Keratinocyte (primary cell): ENCODE measurements around the gene NAA50. TPM values are rescaled to one million over a fixed set of nuclear protein-coding genes. Genes with fewer than 3 reads are reported as not detected.

Experiments
- DNase-seq: peaks from one replicate; pipeline ENCODE4 v3.0.0-alpha.2; 2011; ENCODE audit warnings: low read depth, missing footprints, low spot score
- FAIRE-seq: peaks from 2 replicates; lab custom pipeline; 2011; peaks lifted over from hg19 to GRCh38; lab: Jason Lieb, UNC
- H2AFZ ChIP-seq: 2 replicates; pipeline ENCODE4 v1.6.0; 2012; ENCODE audit warnings: low read length, control low read depth, inconsistent platforms; ENCODE audit not compliant: control insufficient read depth
- H3K27ac ChIP-seq: 2 replicates; pipeline ENCODE4 v1.5.1; 2011; ENCODE audit warnings: low read length; ENCODE audit not compliant: control insufficient read depth, insufficient read depth
- H3K27me3 ChIP-seq: 3 replicates; pipeline ENCODE4 v1.6.0; 2011; ENCODE audit warnings: low read length; ENCODE audit not compliant: control insufficient read depth, insufficient read depth; ENCODE audit errors: extremely low read depth
- H3K36me3 ChIP-seq, 2 experiments: 2 replicates in 1 of 2; 3 replicates in 1 of 2; pipeline ENCODE4 v1.5.1; 2011; ENCODE audit warnings: low read length in 2 of 2, mild to moderate bottlenecking in 1 of 2; ENCODE audit not compliant: control insufficient read depth in 2 of 2, insufficient read depth in 2 of 2; ENCODE audit errors: extremely low read depth in 1 of 2
- H3K4me1 ChIP-seq: 3 replicates; pipeline ENCODE4 v1.5.1; 2011; ENCODE audit warnings: low read length; ENCODE audit not compliant: control insufficient read depth, insufficient read depth; ENCODE audit errors: extremely low read depth
- H3K4me2 ChIP-seq: 3 replicates; pipeline ENCODE4 v1.6.0; 2011; ENCODE audit warnings: low read depth, low read length; ENCODE audit not compliant: control insufficient read depth, insufficient read depth; ENCODE audit errors: extremely low read depth
- H3K4me3 ChIP-seq, 3 experiments: fragments of 200-600 bp in 1 of 3; sonication (generic) in 1 of 3; 2 replicates in 2 of 3; 3 replicates in 1 of 3; pipeline ENCODE4 v1.5.1; 2011 to 2016; ENCODE audit warnings: low read length in 3 of 3, mild to moderate bottlenecking in 3 of 3, control low read depth in 2 of 3, inconsistent platforms in 1 of 3, low read depth in 1 of 3, mixed read lengths in 1 of 3, mixed run types in 1 of 3, moderate library complexity in 1 of 3; ENCODE audit not compliant: control insufficient read depth in 2 of 3, insufficient read depth in 2 of 3; ENCODE audit errors: extremely low read depth in 1 of 3
- H3K79me2 ChIP-seq: 2 replicates; pipeline ENCODE4 v1.6.0; 2012; ENCODE audit warnings: low read length; ENCODE audit not compliant: control insufficient read depth, insufficient read depth
- H3K9ac ChIP-seq: 3 replicates; pipeline ENCODE4 v1.6.0; 2011; ENCODE audit warnings: low read length; ENCODE audit not compliant: control insufficient read depth, insufficient read depth; ENCODE audit errors: extremely low read depth
- H3K9me1 ChIP-seq: 3 replicates; pipeline ENCODE4 v1.6.0; 2011; ENCODE audit warnings: low read length; ENCODE audit not compliant: control insufficient read depth, insufficient read depth; ENCODE audit errors: extremely low read depth
- H3K9me3 ChIP-seq: 2 replicates; pipeline ENCODE4 v1.5.1; 2012; ENCODE audit warnings: low read depth, low read length; ENCODE audit not compliant: control insufficient read depth
- H4K20me1 ChIP-seq: 3 replicates; pipeline ENCODE4 v1.6.0; 2011; ENCODE audit warnings: low read length; ENCODE audit not compliant: control insufficient read depth, insufficient read depth; ENCODE audit errors: extremely low read depth
- EZH2 ChIP-seq: IDR thresholded peaks from one replicate; pipeline ENCODE4 v1.6.1; 2012; ENCODE audit warnings: inconsistent platforms, mild to moderate bottlenecking, low read length, moderate library complexity
- dilution Hi-C: fragments of 300-500 bp; cut with MboI; formaldehyde crosslinking; loops from one replicate; pipeline ENCODE4 v1.7.0; 2020; ENCODE audit warnings: low sequenced_read_pairs; ENCODE audit not compliant: extremely low pct_ligation_motif_present
- polyA plus RNA-seq, 5 experiments: library from polyadenylated mRNA; depleted of rRNA in 3 of 5; stranded (reverse) in 3 of 5; stranded (forward) in 1 of 5; unstranded in 1 of 5; fragments of >200 nt; gene quantifications; 1 replicate in 1 of 5; 2 replicates in 3 of 5; 3 replicates in 1 of 5; pipeline versions ENCODE4 v1.2.1 to v1.2.3, GENCODE V29; 2011 to 2012; ENCODE audit warnings: missing spikeins in 2 of 5, low read depth in 1 of 5, low replicate concordance in 1 of 5
- TF ChIP-seq, protein P1 (sequence below), 3 experiments: IDR thresholded peaks in 1 of 3; conservative IDR thresholded peaks in 1 of 3; optimal IDR thresholded peaks in 1 of 3; 2 replicates in 2 of 3; 3 replicates in 1 of 3; pipeline versions ENCODE3 to v1.5.1; 2011; ENCODE audit warnings: low read length in 3 of 3, mild to moderate bottlenecking in 3 of 3, moderate library complexity in 2 of 3, control low read depth in 1 of 3, inconsistent platforms in 1 of 3; ENCODE audit not compliant: insufficient read depth in 2 of 3; ENCODE audit errors: extremely low read depth in 1 of 3

NAA50 gene
- polyA plus RNA-seq, 1 donor (not counting 4 experiments of a cell fraction or from before 2014, with no cell fraction given) = 128 TPM

DNA sequence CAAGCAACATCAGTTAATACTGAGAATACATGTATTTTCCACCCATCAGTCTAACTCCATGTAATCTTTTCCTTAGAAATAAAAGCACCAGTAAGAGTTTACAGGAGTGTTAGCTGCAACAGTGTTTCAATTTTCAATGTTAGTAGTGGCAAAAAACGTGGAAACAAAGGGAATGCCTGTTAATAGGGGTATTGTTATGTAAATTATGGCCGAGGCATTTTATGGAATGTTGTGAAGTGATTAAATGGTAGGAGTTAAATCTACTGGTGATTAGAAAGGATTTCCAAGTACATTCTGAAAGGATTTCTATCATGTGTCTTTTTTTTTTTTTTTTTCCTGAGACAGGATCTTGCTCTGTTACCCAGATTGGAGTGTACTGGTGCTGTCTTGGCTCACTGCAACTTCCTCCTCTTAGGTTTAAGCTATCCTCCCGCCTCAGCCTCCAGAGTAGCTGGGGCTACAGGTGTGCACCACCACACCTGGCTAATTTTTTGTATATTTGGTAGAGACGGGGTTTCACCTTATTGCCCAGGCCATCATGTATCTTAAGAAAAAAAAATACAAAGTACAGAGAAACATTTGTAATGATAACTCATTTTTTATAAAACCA lies 7.4 kb upstream of the NAA50 start:
- no peaks in the 10 kb centered on the region for H3K4me1 ChIP-seq
- H3K9ac ChIP-seq = no peak overlapping the region
- no peaks in the 10 kb centered on the region for H3K27me3 ChIP-seq
- dilution Hi-C loops = no loop called here
- peaks cover 3% of the 10 kb centered on the region for H3K9me3 ChIP-seq
- no peak overlapping the region for H3K4me2 ChIP-seq
- H3K36me3 ChIP-seq = no peaks in the 10 kb centered on the region
- H3K27ac ChIP-seq = no peak overlapping the region
- H3K9me1 ChIP-seq = no peaks in the 10 kb centered on the region
- FAIRE-seq (no peak), DNase-seq (no peak)
- no peaks in the 10 kb centered on the region for H4K20me1 ChIP-seq
- no peak for TF ChIP-seq EZH2
- TF ChIP-seq, protein P1, sequence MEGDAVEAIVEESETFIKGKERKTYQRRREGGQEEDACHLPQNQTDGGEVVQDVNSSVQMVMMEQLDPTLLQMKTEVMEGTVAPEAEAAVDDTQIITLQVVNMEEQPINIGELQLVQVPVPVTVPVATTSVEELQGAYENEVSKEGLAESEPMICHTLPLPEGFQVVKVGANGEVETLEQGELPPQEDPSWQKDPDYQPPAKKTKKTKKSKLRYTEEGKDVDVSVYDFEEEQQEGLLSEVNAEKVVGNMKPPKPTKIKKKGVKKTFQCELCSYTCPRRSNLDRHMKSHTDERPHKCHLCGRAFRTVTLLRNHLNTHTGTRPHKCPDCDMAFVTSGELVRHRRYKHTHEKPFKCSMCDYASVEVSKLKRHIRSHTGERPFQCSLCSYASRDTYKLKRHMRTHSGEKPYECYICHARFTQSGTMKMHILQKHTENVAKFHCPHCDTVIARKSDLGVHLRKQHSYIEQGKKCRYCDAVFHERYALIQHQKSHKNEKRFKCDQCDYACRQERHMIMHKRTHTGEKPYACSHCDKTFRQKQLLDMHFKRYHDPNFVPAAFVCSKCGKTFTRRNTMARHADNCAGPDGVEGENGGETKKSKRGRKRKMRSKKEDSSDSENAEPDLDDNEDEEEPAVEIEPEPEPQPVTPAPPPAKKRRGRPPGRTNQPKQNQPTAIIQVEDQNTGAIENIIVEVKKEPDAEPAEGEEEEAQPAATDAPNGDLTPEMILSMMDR (optimal IDR thresholded peaks at IDR 0.05 in 1 of 3, IDR thresholded peaks at IDR 0.05 in 1 of 3, conservative IDR thresholded peaks at IDR 0.05 in 1 of 3; ENCODE audit: extremely low read depth in 1 of 3, insufficient read depth in 2 of 3, low read length in 3 of 3) = no peak
- peaks cover 19% of the 10 kb centered on the region for H3K79me2 ChIP-seq
- H2AFZ ChIP-seq = no peak overlapping the region
- no peak overlapping the region for H3K4me3 ChIP-seq

DNA sequence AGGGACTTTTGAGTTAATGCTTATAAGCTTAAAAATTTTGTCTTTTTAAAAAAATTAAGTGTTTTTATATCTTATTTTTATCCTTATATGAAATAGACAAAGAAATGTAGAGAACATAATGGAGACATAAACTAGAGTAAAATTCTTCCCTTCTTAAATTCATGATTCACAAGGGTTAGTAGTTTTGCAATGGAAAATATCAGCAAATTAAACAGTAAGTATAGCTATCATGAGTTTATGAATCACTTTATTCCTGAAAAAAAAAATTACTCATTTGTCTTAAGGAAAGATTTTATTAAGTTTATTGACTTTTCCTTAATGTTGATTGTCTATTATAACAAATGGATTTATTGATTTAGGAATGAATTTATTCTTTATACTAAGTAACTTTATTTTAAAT lies 5.1 kb upstream of the NAA50 start:
- dilution Hi-C loops = no loop called here
- Histone ChIP-seq H2AFZ (no peak overlapping the region), H3K4me3 (no peak overlapping the region), H3K27me3 (no peaks in the 10 kb centered on the region), H3K9me3 (no peaks in the 10 kb centered on the region), H3K4me1 (peaks cover 6% of the 10 kb centered on the region), H3K79me2 (peaks cover 35% of the 10 kb centered on the region), H3K27ac (no peak overlapping the region), H3K9me1 (no peaks in the 10 kb centered on the region), H3K4me2 (no peak overlapping the region), H4K20me1 (no peaks in the 10 kb centered on the region), H3K9ac (no peak overlapping the region), H3K36me3 (no peaks in the 10 kb centered on the region)
- no peak for FAIRE-seq
- TF ChIP-seq, protein P1 (optimal IDR thresholded peaks at IDR 0.05 in 1 of 3, IDR thresholded peaks at IDR 0.05 in 1 of 3, conservative IDR thresholded peaks at IDR 0.05 in 1 of 3; ENCODE audit: extremely low read depth in 1 of 3, insufficient read depth in 2 of 3, low read length in 3 of 3) = no peak
- no peak for TF ChIP-seq EZH2
- DNase-seq = no peak
